GM12872 (cell line): Measurements from ENCODE around the gene PLEKHO2.

Experiments used
- CTCF ChIP-seq: IDR thresholded peaks from 3 replicates; pipeline ENCODE4 v1.5.1; 2011; ENCODE audit warnings: low read depth, mild to moderate bottlenecking, low read length, moderate library complexity; ENCODE audit not compliant: insufficient read depth

The PLEKHO2 gene

GRCh38 chr15:64878705-64879104, 37.0 kb downstream of the PLEKHO2 start:
- TF ChIP-seq CTCF: no peak

- TF ChIP-seq CTCF: no peak
Observed at GRCh38 chr15:64883100-64883581, 41.4 kb downstream of the PLEKHO2 start.

GRCh38 chr15:64883997-64884511, 42.3 kb downstream of the PLEKHO2 start:
- no peak for TF ChIP-seq CTCF

GRCh38 chr15:64884679-64885078, 43.0 kb downstream of the PLEKHO2 start:
- no peak for TF ChIP-seq CTCF

GRCh38 chr15:64888336-64888735, 46.6 kb downstream of the PLEKHO2 start:
- TF ChIP-seq CTCF: no peak

GRCh38 chr15:64891561-64891960, 49.8 kb downstream of the PLEKHO2 start:
- TF ChIP-seq CTCF: no peak

GRCh38 chr15:64892847-64893403, 51.2 kb downstream of the PLEKHO2 start:
- no peak for TF ChIP-seq CTCF
